Thoracic aorta (tissue), 2 donors: ENCODE measurements around the gene RFK. TPM values are rescaled to one million over a fixed set of nuclear protein-coding genes. Genes with fewer than 3 reads are reported as not detected.

ENCODE experiments used
- ATAC-seq: fragments of 150-250 bp; one replicate; pipeline ENCODE4 v1.8.0; 2017; ENCODE audit warnings: low read depth; ENCODE audit not compliant: insufficient number of reproducible peaks, low FRiP score
- DNase-seq: peaks from one replicate; pipeline ENCODE4 v3.0.0-alpha.2; 2020; ENCODE audit warnings: low spot score
- H3K27ac ChIP-seq, 2 donors: fragments of 200-600 bp; sonication (generic); 1 replicate in 1 of 2; 2 replicates in 1 of 2; pipeline ENCODE4 v1.5.1; 2016; ENCODE audit warnings: mild to moderate bottlenecking in 2 of 2, moderate library complexity in 2 of 2
- H3K27me3 ChIP-seq: fragments of 200-600 bp; sonication (generic); replicated peaks from 2 replicates; pipeline ENCODE4 v1.6.0; 2016; ENCODE audit warnings: mild to moderate bottlenecking; ENCODE audit not compliant: insufficient read depth
- H3K36me3 ChIP-seq: fragments of 200-600 bp; sonication (generic); one replicate; pipeline ENCODE4 v1.5.1; 2016
- H3K4me1 ChIP-seq, 2 donors: fragments of 200-600 bp; sonication (generic); 1 replicate in 1 of 2; 2 replicates in 1 of 2; pipeline versions ENCODE4 v1.5.1 to v1.6.0; 2016; ENCODE audit warnings: low read depth in 2 of 2, mild to moderate bottlenecking in 1 of 2; ENCODE audit not compliant: control insufficient read depth in 1 of 2
- H3K4me3 ChIP-seq: fragments of 200-600 bp; sonication (generic); 2 replicates; pipeline ENCODE4 v1.5.1; 2016; ENCODE audit warnings: mild to moderate bottlenecking
- H3K9me3 ChIP-seq: fragments of 200-600 bp; sonication (generic); 2 replicates; pipeline ENCODE4 v1.5.1; 2016
- CTCF ChIP-seq: fragments of 200-600 bp; sonication (generic); IDR thresholded peaks from one replicate; pipeline ENCODE4 v1.5.1; 2019; ENCODE audit warnings: antibody characterized with exemption
- total RNA-seq, 2 donors: library from RNA; depleted of rRNA; stranded (reverse); fragments of >200 nt; gene quantifications; one replicate each; pipeline versions ENCODE4 v1.1.0 to v1.2.3, GENCODE V29; 2016

Gene RFK
- total RNA-seq, 2 donors from 2014 or later: 21.6 to 33.4 TPM

GRCh38 chr9:76342858-76343257, 51.4 kb downstream of the RFK start:
- Histone ChIP-seq H3K27me3 (no peaks in the 10 kb centered on the region), H3K9me3 (no peaks in the 10 kb centered on the region), H3K4me1 (no peaks in the 10 kb centered on the region), H3K27ac (no peak overlapping the region), H3K36me3 (no peaks in the 10 kb centered on the region), H3K4me3 (no peak overlapping the region)
- ATAC-seq (no peak), DNase-seq (no peak)
- no peak for TF ChIP-seq CTCF

- no peaks in the 10 kb centered on the region for H3K27me3 ChIP-seq
- no peaks in the 10 kb centered on the region for H3K4me1 ChIP-seq
- ATAC-seq (no peak), DNase-seq (no peak)
- H3K36me3 ChIP-seq: no peaks in the 10 kb centered on the region
- H3K9me3 ChIP-seq: no peaks in the 10 kb centered on the region
- no peak overlapping the region for H3K27ac ChIP-seq
- H3K4me3 ChIP-seq: no peak overlapping the region
- no peak for TF ChIP-seq CTCF
Measured at GRCh38 chr9:76342201-76342600, 52.0 kb downstream of the RFK start.

GRCh38 chr9:76341616-76342015, 52.6 kb downstream of the RFK start:
- H3K36me3 ChIP-seq: no peaks in the 10 kb centered on the region
- H3K4me3 ChIP-seq: no peak overlapping the region
- H3K4me1 ChIP-seq: no peaks in the 10 kb centered on the region
- no peaks in the 10 kb centered on the region for H3K27me3 ChIP-seq
- H3K27ac ChIP-seq: no peak overlapping the region
- H3K9me3 ChIP-seq: no peaks in the 10 kb centered on the region
- no peak for DNase-seq
- TF ChIP-seq CTCF: no peak
- ATAC-seq: no peak

- Histone ChIP-seq H3K4me3 (no peak overlapping the region), H3K9me3 (no peaks in the 10 kb centered on the region), H3K27ac (no peak overlapping the region), H3K36me3 (no peaks in the 10 kb centered on the region), H3K4me1 (no peaks in the 10 kb centered on the region), H3K27me3 (no peaks in the 10 kb centered on the region)
- DNase-seq (no peak), ATAC-seq (no peak)
- no peak for TF ChIP-seq CTCF
Measured at GRCh38 chr9:76338418-76338817, 55.8 kb downstream of the RFK start.

GRCh38 chr9:76336027-76336426, 58.2 kb downstream of the RFK start:
- no peak overlapping the region for H3K27ac ChIP-seq
- DNase-seq (no peak), ATAC-seq (no peak)
- no peaks in the 10 kb centered on the region for H3K36me3 ChIP-seq
- H3K4me3 ChIP-seq: no peak overlapping the region
- H3K4me1 ChIP-seq: no peaks in the 10 kb centered on the region
- TF ChIP-seq CTCF: no peak
- no peaks in the 10 kb centered on the region for H3K9me3 ChIP-seq
- H3K27me3 ChIP-seq: no peaks in the 10 kb centered on the region

Other genes with a start within 250 kb of the RFK start
- 10 to 100 TPM; 17.1 to 24.1 TPM for gene GCNT1, start 64.8 kb upstream of the RFK start, total RNA-seq